Adrenal gland (tissue), 5 donors: ENCODE data around the gene NHS.

Experiments
- POLR2A ChIP-seq, 2 donors: fragments of 450-650 bp; IDR thresholded peaks; one replicate each; pipeline ENCODE4 v1.6.1; 2017; ENCODE audit warnings: antibody characterized with exemption in 2 of 2, mild to moderate bottlenecking in 2 of 2, moderate library complexity in 1 of 2
- TF ChIP-seq, protein P1 (sequence below), 6 experiments: fragments of 450-650 bp in 4 of 6; fragments of 200-600 bp in 2 of 6; sonication (generic) in 1 of 6; IDR thresholded peaks; 1 replicate in 5 of 6; 2 replicates in 1 of 6; pipeline versions ENCODE4 v1.5.1 to v1.8.0; 2016 to 2021; ENCODE audit warnings: antibody characterized with exemption in 6 of 6, mild to moderate bottlenecking in 2 of 6, moderate library complexity in 1 of 6
- donor health status: DM: no; HTN: no; CAD: no.

DNA sequence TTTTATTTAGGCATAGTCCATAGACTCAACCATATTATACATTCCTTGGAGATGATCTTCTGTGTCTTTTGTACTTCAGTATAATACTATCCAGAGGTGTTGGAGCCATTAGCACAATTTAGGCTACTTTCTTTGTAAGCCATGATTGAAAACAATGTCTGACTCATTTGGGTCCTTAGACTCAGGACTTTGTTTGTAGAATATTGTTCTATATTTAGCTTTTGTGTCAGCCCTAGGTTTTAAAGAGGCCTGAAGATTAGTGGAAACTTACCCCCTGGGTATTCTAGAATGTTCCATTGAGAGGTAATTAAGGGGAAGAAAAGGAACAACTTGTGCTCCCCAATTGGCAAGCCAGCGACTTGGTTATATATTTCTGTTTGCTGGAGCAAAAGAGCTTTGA, 217.1 kb downstream of the NHS start:
- TF ChIP-seq, protein P1, sequence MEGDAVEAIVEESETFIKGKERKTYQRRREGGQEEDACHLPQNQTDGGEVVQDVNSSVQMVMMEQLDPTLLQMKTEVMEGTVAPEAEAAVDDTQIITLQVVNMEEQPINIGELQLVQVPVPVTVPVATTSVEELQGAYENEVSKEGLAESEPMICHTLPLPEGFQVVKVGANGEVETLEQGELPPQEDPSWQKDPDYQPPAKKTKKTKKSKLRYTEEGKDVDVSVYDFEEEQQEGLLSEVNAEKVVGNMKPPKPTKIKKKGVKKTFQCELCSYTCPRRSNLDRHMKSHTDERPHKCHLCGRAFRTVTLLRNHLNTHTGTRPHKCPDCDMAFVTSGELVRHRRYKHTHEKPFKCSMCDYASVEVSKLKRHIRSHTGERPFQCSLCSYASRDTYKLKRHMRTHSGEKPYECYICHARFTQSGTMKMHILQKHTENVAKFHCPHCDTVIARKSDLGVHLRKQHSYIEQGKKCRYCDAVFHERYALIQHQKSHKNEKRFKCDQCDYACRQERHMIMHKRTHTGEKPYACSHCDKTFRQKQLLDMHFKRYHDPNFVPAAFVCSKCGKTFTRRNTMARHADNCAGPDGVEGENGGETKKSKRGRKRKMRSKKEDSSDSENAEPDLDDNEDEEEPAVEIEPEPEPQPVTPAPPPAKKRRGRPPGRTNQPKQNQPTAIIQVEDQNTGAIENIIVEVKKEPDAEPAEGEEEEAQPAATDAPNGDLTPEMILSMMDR (IDR thresholded peaks at IDR 0.05): no peak
- no peak for TF ChIP-seq POLR2A (IDR thresholded peaks at IDR 0.05)
